Trophoblast cell (in vitro differentiated cells and primary cell): Measurements from ENCODE around the gene CBX8.

ENCODE experiments used
- DNase-seq, 2 donors: peaks; one replicate each; pipeline ENCODE4 v3.0.0-alpha.2; 2016
- H2AFZ ChIP-seq: 2 replicates; pipeline ENCODE4 v1.6.1; 2013; ENCODE audit warnings: low read length, moderate library complexity, mild to moderate bottlenecking; ENCODE audit not compliant: insufficient read depth, poor library complexity
- H2AK5ac ChIP-seq: 2 replicates; pipeline ENCODE4 v1.6.1; 2013; ENCODE audit warnings: mild to moderate bottlenecking, low read length
- H2BK120ac ChIP-seq: 2 replicates; pipeline ENCODE4 v1.6.1; 2013; ENCODE audit warnings: low read length, mild to moderate bottlenecking, moderate library complexity; ENCODE audit not compliant: insufficient read depth, poor library complexity
- H2BK12ac ChIP-seq: 2 replicates; pipeline ENCODE4 v1.6.1; 2013; ENCODE audit warnings: mild to moderate bottlenecking, low read length, moderate library complexity
- H2BK5ac ChIP-seq: 2 replicates; pipeline ENCODE4 v1.6.1; 2013; ENCODE audit warnings: low read length, low read depth, moderate library complexity, mild to moderate bottlenecking; ENCODE audit not compliant: poor library complexity
- H3K14ac ChIP-seq: 2 replicates; pipeline ENCODE4 v1.6.1; 2013; ENCODE audit warnings: mild to moderate bottlenecking, low read length
- H3K18ac ChIP-seq: 2 replicates; pipeline ENCODE4 v1.6.1; 2013; ENCODE audit warnings: mild to moderate bottlenecking, low read length
- H3K23ac ChIP-seq: 2 replicates; pipeline ENCODE4 v1.6.1; 2013; ENCODE audit warnings: low read length
- H3K27ac ChIP-seq: 2 replicates; pipeline ENCODE4 v1.5.1; 2013; ENCODE audit warnings: low read depth, mild to moderate bottlenecking, inconsistent platforms, low read length, moderate library complexity
- H3K27me3 ChIP-seq: 2 replicates; pipeline ENCODE4 v1.6.1; 2013; ENCODE audit warnings: inconsistent platforms, mild to moderate bottlenecking, low read length, moderate library complexity; ENCODE audit not compliant: insufficient read depth
- H3K36me3 ChIP-seq, 2 experiments: 1 replicate in 1 of 2; 2 replicates in 1 of 2; pipeline ENCODE4 v1.6.1; 2013; ENCODE audit warnings: low read length in 2 of 2, mild to moderate bottlenecking in 2 of 2, moderate library complexity in 1 of 2; ENCODE audit not compliant: insufficient read depth in 2 of 2, control insufficient read depth in 1 of 2
- H3K4ac ChIP-seq: 2 replicates; pipeline ENCODE4 v1.6.1; 2013; ENCODE audit warnings: low read depth, mild to moderate bottlenecking, low read length, moderate library complexity
- H3K4me1 ChIP-seq, 2 experiments: 1 replicate in 1 of 2; 2 replicates in 1 of 2; pipeline ENCODE4 v1.6.1; 2013; ENCODE audit warnings: low read length in 2 of 2, mild to moderate bottlenecking in 2 of 2, moderate library complexity in 1 of 2; ENCODE audit not compliant: insufficient read depth in 2 of 2, control insufficient read depth in 1 of 2
- H3K4me2 ChIP-seq: 2 replicates; pipeline ENCODE4 v1.6.1; 2013; ENCODE audit warnings: inconsistent platforms, mild to moderate bottlenecking, low read length, moderate library complexity
- H3K4me3 ChIP-seq: 2 replicates; pipeline ENCODE4 v1.5.1; 2013; ENCODE audit warnings: mild to moderate bottlenecking, low read depth, low read length, inconsistent platforms
- H3K79me1 ChIP-seq: one replicate; pipeline ENCODE4 v1.6.1; 2013; ENCODE audit warnings: low read length
- H3K79me2 ChIP-seq: 2 replicates; pipeline ENCODE4 v1.6.1; 2013; ENCODE audit warnings: low read length, mild to moderate bottlenecking; ENCODE audit not compliant: control insufficient read depth, insufficient read depth, poor library complexity
- H3K9ac ChIP-seq: 2 replicates; pipeline ENCODE4 v1.6.1; 2013; ENCODE audit warnings: mild to moderate bottlenecking, low read length
- H3K9me3 ChIP-seq: 2 replicates; pipeline ENCODE4 v1.6.1; 2013; ENCODE audit warnings: low read depth, mild to moderate bottlenecking, control low read depth, inconsistent platforms, low read length; ENCODE audit not compliant: insufficient read depth
- H4K12ac ChIP-seq: 2 replicates; pipeline ENCODE4 v1.6.1; 2013; ENCODE audit warnings: low read depth, mild to moderate bottlenecking, low read length, moderate library complexity
- H4K8ac ChIP-seq: 2 replicates; pipeline ENCODE4 v1.6.1; 2013; ENCODE audit warnings: low read depth, mild to moderate bottlenecking, low read length, moderate library complexity
- H4K91ac ChIP-seq: one replicate; pipeline ENCODE4 v1.6.1; 2013; ENCODE audit warnings: low read depth, mild to moderate bottlenecking, low read length, moderate library complexity
- WGBS: extraction: QIAGEN DNeasy Blood & Tissue Kit; methylation state at CpG from one replicate; pipeline ENCODE4 v1.1.7; 2013; ENCODE audit warnings: missing lambda C conversion rate; ENCODE audit not compliant: insufficient read length, insufficient coverage; ENCODE audit errors: extremely low coverage; 5-methylcytosine and 5-hydroxymethylcytosine counted together

CBX8 gene

DNA sequence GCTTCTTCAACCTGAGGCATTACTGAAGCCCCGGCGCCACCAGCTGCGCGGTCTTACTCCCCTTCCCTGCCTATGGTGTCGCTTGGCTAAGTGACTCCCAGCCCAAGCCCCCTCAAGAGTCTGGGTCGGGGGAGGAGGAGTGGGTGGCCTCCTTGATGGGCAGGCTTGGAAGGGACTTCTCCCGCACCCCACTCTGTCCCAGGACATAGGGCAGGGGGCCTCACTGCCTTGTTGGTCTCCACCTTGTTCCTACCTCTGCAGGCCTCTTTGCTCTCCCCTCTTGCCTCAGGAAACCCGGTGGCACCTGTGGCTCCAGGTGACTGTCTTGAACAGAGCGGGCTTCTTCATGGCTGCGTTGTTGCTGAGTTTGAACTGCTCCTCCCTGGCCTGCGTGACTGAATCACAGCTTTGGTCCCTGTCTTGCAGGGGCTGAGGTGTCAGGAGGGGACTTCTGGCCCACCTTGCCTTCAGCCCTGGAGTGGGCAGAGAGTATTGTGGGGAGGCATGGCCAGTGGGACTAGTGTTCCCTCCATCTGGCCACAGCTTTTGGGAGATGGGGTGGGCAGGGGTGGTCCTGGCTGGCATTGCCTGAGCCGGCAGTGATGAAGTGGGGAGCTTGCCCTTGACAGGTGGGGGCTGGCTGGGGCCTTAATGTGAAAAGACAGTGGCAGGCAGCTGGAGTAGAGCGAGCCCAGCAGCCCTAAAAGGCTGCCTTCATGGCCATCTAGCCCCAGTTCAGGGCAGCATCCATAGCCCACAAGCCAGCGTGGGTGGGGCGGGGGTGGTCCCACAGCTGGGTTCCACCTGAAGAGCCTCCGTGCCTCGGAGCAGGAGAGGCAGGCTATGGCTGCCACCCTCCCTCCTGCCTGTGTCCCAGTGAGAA is 11.6 kb downstream of the CBX8 start:
- no peak overlapping the region for H4K8ac ChIP-seq
- H2BK120ac ChIP-seq, result no peak overlapping the region
- no peak overlapping the region for H3K4me3 ChIP-seq
- H3K4me2 ChIP-seq, result no peak overlapping the region
- no peak overlapping the region for H3K23ac ChIP-seq
- no peak overlapping the region for H4K12ac ChIP-seq
- H2AFZ ChIP-seq, result no peak overlapping the region
- WGBS, result no CpG with 5 or more reads among the region's 17 CpGs
- H3K4ac ChIP-seq, result no peak overlapping the region
- H2BK5ac ChIP-seq, result no peak overlapping the region
- no peak overlapping the region for H3K14ac ChIP-seq
- H2BK12ac ChIP-seq, result no peak overlapping the region
- H3K4me1 ChIP-seq, result peaks cover 0 to 5% of the 10 kb centered on the region in 2 experiments
- no peak overlapping the region for H4K91ac ChIP-seq
- peaks cover 2% of the 10 kb centered on the region for H3K9me3 ChIP-seq
- H3K79me2 ChIP-seq, result no peaks in the 10 kb centered on the region
- H3K18ac ChIP-seq, result no peak overlapping the region
- no peaks in the 10 kb centered on the region for H3K79me1 ChIP-seq
- no peak overlapping the region for H3K27ac ChIP-seq
- peaks cover 18% of the 10 kb centered on the region for H3K27me3 ChIP-seq
- no peak overlapping the region for H3K9ac ChIP-seq
- no peak overlapping the region for H2AK5ac ChIP-seq
- no peak for DNase-seq
- peaks cover 35 to 46% of the 10 kb centered on the region in 2 experiments for H3K36me3 ChIP-seq

DNA sequence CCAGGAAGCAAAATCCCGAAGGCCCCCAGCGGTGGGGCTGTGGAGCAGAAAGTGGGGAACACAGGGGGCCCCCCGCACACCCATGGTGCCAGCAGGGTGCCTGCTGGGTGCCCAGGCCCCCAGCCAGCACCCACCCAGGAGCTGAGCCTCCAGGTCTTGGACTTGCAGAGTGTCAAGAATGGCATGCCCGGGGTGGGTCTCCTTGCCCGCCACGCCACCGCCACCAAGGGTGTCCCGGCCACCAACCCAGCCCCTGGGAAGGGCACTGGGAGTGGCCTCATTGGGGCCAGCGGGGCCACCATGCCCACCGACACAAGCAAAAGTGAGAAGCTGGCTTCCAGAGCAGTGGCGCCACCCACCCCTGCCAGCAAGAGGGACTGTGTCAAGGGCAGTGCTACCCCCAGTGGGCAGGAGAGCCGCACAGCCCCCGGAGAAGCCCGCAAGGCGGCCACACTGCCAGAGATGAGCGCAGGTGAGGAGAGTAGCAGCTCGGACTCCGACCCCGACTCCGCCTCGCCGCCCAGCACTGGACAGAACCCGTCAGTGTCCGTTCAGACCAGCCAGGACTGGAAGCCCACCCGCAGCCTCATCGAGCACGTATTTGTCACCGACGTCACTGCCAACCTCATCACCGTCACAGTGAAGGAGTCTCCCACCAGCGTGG is 12.4 kb downstream of the CBX8 start:
- no peak overlapping the region for H3K4ac ChIP-seq
- H3K4me2 ChIP-seq, result no peak overlapping the region
- no peak for DNase-seq
- no peak overlapping the region for H4K91ac ChIP-seq
- no peak overlapping the region for H3K14ac ChIP-seq
- H3K23ac ChIP-seq, result no peak overlapping the region
- no peak overlapping the region for H2BK120ac ChIP-seq
- peaks cover 2% of the 10 kb centered on the region for H3K9me3 ChIP-seq
- no peaks in the 10 kb centered on the region for H3K79me1 ChIP-seq
- H4K12ac ChIP-seq, result no peak overlapping the region
- WGBS, result no CpG with 5 or more reads among the region's 31 CpGs
- peaks cover 38 to 48% of the 10 kb centered on the region in 2 experiments for H3K36me3 ChIP-seq
- H2BK5ac ChIP-seq, result no peak overlapping the region
- no peak overlapping the region for H2BK12ac ChIP-seq
- H3K4me1 ChIP-seq, result peaks cover 0 to 3% of the 10 kb centered on the region in 2 experiments
- H3K4me3 ChIP-seq, result no peak overlapping the region
- no peak overlapping the region for H4K8ac ChIP-seq
- H2AFZ ChIP-seq, result no peak overlapping the region
- H3K18ac ChIP-seq, result no peak overlapping the region
- no peak overlapping the region for H3K9ac ChIP-seq
- no peak overlapping the region for H2AK5ac ChIP-seq
- H3K27ac ChIP-seq, result no peak overlapping the region
- H3K79me2 ChIP-seq, result no peaks in the 10 kb centered on the region
- peaks cover 10% of the 10 kb centered on the region for H3K27me3 ChIP-seq

DNA sequence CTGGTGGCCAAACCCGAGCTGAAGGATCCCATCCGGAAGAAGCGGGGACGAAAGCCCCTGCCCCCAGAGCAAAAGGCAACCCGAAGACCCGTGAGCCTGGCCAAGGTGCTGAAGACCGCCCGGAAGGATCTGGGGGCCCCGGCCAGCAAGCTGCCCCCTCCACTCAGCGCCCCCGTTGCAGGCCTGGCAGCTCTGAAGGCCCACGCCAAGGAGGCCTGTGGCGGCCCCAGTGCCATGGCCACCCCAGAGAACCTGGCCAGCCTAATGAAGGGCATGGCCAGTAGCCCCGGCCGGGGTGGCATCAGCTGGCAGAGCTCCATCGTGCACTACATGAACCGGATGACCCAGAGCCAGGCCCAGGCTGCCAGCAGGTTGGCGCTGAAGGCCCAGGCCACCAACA is 13.0 kb downstream of the CBX8 start:
- Histone ChIP-seq H2BK5ac (no peak overlapping the region), H2AK5ac (no peak overlapping the region)
- no CpG with 5 or more reads among the region's 18 CpGs for WGBS

DNA sequence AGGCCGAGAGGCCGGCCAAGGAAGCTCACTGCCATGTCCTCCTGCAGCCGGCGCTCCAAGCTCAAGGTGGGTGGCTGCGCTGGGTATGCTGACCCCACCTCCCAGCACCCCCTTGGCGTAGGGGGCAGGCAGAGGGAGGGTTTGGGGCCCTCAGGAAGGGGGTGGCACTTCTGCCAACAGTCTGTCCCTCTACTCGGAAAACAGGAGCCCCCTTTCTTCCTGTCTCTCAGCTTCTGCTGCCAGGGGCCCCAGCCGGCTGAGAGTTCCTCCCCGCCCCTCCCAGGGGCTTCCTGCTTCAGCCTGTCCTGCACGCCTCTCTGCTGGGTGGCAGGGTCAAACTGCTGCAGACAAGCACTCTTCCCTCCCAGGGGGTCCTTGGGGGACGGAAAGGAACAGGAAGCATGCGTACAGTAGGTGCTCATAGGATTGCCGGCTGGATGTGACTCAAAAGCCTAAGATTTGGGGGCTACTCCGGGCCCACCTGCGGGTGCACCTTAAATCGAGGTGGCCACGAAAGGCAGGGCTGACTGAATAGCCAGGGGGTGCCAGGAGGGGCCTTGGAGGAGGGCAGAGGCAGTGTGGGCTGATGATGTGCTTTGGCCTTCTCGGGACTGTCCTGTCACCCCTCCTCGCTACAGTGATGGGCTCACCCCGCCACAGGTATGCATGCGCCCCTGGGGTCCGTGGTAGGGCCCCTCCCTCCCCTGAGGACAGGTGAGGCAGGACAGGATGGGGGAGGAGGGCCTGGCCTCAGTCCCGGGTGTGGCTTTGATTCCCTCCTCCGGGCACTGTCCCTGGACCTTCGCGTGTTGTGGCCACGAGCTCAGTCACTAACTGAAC is 14.9 kb downstream of the CBX8 start:
- peaks cover 2% of the 10 kb centered on the region for H3K79me2 ChIP-seq

More for the DNA sequence above, 13.0 kb downstream of the CBX8 start:
- Histone ChIP-seq H4K12ac (no peak overlapping the region), H3K79me1 (no peaks in the 10 kb centered on the region), H3K4ac (no peak overlapping the region), H3K36me3 (peaks cover 38 to 48% of the 10 kb centered on the region in 2 experiments), H3K9ac (no peak overlapping the region), H3K4me1 (peaks cover 2 to 8% of the 10 kb centered on the region in 2 experiments), H3K9me3 (peaks cover 2% of the 10 kb centered on the region), H3K27me3 (peaks cover 4% of the 10 kb centered on the region), H3K4me2 (no peak overlapping the region), H4K8ac (no peak overlapping the region), H2BK120ac (no peak overlapping the region), H2AFZ (no peak overlapping the region), H3K4me3 (no peak overlapping the region), H4K91ac (no peak overlapping the region), H3K18ac (no peak overlapping the region), H3K23ac (no peak overlapping the region), H3K27ac (no peak overlapping the region), H3K14ac (no peak overlapping the region), H2BK12ac (no peak overlapping the region), H3K79me2 (no peaks in the 10 kb centered on the region)
- no peak for DNase-seq

More for the DNA sequence above, 14.9 kb downstream of the CBX8 start:
- Histone ChIP-seq H2BK5ac (no peak overlapping the region), H3K9ac (no peak overlapping the region), H3K27ac (no peak overlapping the region), H3K27me3 (no peaks in the 10 kb centered on the region), H2AFZ (no peak overlapping the region), H4K91ac (no peak overlapping the region), H3K79me1 (peaks cover 5% of the 10 kb centered on the region), H3K9me3 (peaks cover 2% of the 10 kb centered on the region), H3K4me3 (no peak overlapping the region), H3K14ac (no peak overlapping the region), H3K4ac (no peak overlapping the region), H3K36me3 (peaks cover 38 to 48% of the 10 kb centered on the region in 2 experiments), H2AK5ac (no peak overlapping the region), H2BK12ac (no peak overlapping the region), H2BK120ac (no peak overlapping the region), H4K12ac (no peak overlapping the region), H3K4me1 (peaks cover 8 to 12% of the 10 kb centered on the region in 2 experiments), H3K18ac (no peak overlapping the region), H4K8ac (no peak overlapping the region), H3K23ac (no peak overlapping the region), H3K4me2 (no peak overlapping the region)
- DNase-seq, result no peak
- no CpG with 5 or more reads among the region's 27 CpGs for WGBS
